GM19238 (cell line): ENCODE data around the gene CALM1.

Experiments
- DNase-seq: peaks from one replicate; pipeline ENCODE4 v3.0.0; 2011; ENCODE audit warnings: low spot score; ENCODE audit not compliant: insufficient read length

CALM1 gene

GRCh38 chr14:90408713-90409112 lies 11.9 kb downstream of the CALM1 start:
- DNase-seq: no peak

- DNase-seq: no peak
Measured at GRCh38 chr14:90409209-90409730, 12.4 kb downstream of the CALM1 start.

- DNase-seq: no peak
Measured at GRCh38 chr14:90412058-90412457, 15.2 kb downstream of the CALM1 start.

- DNase-seq: no peak
Measured at GRCh38 chr14:90416720-90417119, 19.9 kb downstream of the CALM1 start.

DNA sequence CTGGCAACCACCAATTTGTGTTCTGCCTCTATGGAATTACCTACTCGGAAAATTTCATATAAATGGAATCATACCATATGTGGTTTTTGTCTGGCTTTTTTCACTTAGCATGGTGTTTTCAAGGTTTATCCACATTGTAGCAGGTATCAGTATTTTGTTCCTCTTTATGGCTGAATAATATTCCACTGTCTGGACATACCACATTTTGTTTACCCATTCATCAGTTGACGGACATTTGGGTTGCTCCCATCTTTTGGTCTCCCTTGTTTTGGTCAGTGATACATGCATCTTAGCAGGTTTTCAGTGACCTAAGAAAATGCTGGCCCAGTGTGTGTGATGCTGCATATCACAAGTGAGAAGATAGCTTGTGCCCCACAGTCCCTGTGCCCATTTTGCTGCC lies 21.2 kb downstream of the CALM1 start:
- no peak for DNase-seq

- DNase-seq: no peak
Measured at GRCh38 chr14:90419200-90419599, 22.4 kb downstream of the CALM1 start.

- DNase-seq: no peak
Measured at GRCh38 chr14:90421001-90421631, 24.3 kb downstream of the CALM1 start.

DNA sequence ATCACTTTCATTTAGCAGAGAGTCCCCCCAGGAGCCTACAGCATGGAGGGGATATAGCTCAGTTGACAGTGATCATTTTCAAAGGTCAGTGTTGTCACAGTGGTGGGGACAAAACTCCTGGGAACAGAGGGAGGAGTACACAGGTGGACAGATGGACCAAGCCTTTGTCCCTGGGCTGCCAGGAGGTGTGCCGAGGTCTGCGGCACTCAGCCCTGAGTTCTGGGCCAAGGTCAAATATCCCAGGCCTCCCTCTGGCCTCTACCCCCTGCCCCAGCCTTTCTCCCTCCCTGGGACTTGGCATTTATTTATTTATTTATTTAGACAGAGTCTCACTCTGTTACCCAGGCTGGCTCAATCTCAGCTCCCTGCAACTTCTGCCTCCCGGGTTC lies 24.8 kb downstream of the CALM1 start:
- DNase-seq: no peak

GRCh38 chr14:90423166-90423565 lies 26.3 kb downstream of the CALM1 start:
- no peak for DNase-seq

GRCh38 chr14:90424075-90424474 lies 27.2 kb downstream of the CALM1 start:
- DNase-seq: no peak

DNA sequence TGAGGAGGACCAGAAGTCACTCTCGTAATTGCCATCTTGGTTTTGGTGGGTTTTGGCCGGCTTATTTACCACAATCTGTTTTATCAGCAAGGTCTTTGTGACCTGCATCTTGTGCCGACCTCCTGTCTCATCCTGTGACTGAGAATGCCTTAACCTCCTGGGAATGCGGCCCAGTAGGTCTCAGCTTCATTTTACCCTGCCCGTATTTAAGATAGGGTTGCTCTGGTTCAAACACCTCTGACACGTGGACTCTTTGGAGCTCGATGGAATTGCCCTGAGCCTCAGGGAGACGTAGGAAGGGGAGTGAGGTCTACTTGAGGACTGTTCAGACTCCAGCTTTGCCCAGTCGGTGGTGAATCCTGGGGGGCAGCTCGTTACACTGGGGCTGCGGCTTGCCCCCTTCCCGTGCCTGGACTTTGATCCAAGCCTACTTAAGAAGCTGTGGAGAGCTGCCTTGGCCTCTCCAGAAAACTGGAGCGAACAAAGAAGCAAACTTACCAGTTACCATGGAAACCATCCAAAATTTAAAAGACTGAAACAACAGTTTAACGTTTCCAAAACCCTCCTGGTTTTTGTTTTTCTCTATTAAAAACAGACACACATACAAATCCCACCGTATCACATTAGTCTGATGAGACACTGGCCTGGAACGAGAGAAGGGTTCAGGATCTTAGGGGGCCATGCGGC lies 28.0 kb downstream of the CALM1 start:
- no peak for DNase-seq

DNA sequence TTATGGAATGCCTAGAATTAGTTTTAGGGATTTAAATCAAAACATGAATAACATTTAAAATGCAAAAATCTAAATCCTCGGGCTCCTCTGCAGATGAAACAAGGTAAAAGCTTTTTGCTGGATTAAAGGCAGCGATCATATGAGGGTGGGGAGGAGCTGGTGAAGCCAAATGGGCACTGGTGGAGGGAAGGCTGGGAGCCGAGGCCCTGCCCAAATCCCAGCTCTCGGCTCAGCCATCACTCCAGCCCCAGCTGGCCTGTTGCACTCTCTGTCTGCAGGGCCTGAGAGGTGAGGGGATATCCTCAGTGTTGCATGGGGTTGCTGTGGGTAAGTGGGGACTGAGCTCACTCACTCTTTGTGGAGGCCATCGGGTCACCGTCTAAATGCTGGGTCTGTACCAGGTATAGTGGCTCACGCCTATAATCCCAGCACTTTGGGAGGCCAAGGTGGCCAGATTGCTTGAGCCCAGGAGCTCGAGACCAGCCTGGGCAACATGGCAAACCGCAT lies 28.6 kb downstream of the CALM1 start:
- no peak for DNase-seq

- DNase-seq: no peak
Measured at GRCh38 chr14:90426031-90426540, 29.3 kb downstream of the CALM1 start.

GRCh38 chr14:90426663-90427062 lies 29.8 kb downstream of the CALM1 start:
- no peak for DNase-seq

- DNase-seq: no peak
Measured at GRCh38 chr14:90427848-90428426, 31.1 kb downstream of the CALM1 start.

DNA sequence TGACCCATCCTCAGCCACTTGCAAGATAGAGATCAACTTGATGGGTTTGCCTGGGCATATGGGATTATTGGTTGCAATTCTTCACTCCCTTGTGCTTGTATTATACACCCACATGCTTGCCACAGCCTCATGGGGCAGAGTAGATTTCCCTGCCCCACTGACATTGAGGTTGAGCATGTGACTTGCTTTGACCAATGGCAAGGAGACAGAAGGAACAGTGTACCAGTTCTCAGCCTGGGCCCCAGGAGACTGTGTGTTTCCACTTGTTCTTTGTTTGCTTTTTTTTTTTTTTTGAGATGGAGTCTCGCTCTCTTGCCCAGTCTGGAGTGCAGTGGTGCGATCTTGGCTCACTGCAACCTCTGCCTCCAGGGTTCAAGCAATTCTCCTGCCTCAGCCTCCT lies 31.8 kb downstream of the CALM1 start:
- no peak for DNase-seq

GRCh38 chr14:90429236-90429635 lies 32.4 kb downstream of the CALM1 start:
- DNase-seq: no peak

GRCh38 chr14:90429754-90430153 lies 32.9 kb downstream of the CALM1 start:
- no peak for DNase-seq

DNA sequence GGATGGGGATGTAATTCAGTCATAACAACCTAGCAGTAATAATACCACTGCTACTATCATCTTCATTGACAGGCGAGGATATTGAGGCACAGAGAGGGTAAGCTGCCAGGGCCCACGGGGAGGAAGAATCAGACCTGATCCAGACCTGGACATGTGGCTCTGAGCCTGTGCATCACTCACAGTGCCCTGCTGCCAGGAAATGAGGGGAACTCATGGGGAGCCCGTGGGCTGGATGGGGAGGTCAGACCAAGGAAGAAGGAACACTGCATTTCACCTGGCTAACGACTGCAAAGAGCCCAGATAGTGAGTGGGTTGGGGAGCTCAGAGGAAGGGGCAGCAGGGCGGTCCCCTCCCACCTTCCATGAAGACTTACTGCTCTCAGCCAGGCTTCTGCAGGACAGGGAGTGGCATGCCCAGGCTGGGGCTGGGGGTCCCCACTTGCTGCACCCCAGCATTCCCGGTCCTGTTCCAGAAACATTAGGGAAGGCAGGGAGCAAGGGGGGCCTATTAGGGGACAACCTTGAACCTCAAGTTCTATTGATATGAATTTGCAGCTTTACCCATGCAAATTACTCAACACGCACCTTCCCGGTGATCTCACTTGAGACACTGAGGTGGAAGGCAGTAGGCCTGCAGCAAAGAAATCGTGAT lies 37.7 kb downstream of the CALM1 start:
- DNase-seq: no peak

GRCh38 chr14:90438841-90439240 lies 42.0 kb downstream of the CALM1 start:
- no peak for DNase-seq

DNA sequence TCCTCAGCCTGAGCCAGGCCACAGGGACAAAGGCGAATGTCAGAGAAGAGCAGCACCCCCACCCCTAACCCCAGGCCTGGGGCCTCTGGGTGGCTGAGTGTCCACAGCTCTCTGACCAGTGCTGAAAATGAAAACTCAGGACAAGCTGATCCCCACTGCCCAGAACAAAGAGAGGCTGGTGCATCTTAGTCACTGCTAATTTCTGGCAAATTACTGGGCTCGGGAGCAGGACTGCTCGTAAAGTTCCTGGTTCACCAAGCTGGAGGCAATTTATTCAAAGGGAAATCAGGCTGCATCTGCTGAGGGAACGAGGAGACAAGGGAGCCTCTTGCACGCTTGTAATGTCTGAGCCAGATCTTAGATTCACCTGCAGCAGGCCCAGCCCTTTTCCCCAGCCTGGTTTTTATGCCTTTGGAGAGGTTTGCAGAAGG lies 43.2 kb downstream of the CALM1 start:
- DNase-seq: no peak

- no peak for DNase-seq
Measured at GRCh38 chr14:90440592-90440991, 43.8 kb downstream of the CALM1 start.
